Measurements from ENCODE around the gene HPSE2. TPM values are rescaled to one million over a fixed set of nuclear protein-coding genes. Genes with fewer than 3 reads are reported as not detected.
A peak's percentile ranks its signal among the peaks of the same experiment; 100 is the strongest.

Gene HPSE2
- total and polyA plus RNA-seq, 2 of the 8 experiments (the other 6 are each of a cell fraction or from before 2014, with no cell fraction given) = 0.41 to 0.58 TPM

- no peaks in the 10 kb centered on the region for H3K79me2 ChIP-seq (ENCODE audit: control insufficient read depth in 1 of 2, insufficient read depth in 2 of 2, low read length in 2 of 2)
- no peak overlapping the region for H2BK12ac ChIP-seq (ENCODE audit: low read depth, low read length)
- no peak overlapping the region for H3K4me3 ChIP-seq (ENCODE audit: extremely low read depth in 1 of 4, insufficient read depth in 2 of 4, low read depth in 3 of 4, low read length in 4 of 4)
- H4K91ac ChIP-seq (replicated peaks; ENCODE audit: insufficient read length, low read length) = no peak overlapping the region
- no peaks in the 10 kb centered on the region for H3K27me3 ChIP-seq (replicated peaks in 1 of 4; ENCODE audit: control insufficient read depth in 3 of 4, extremely low read depth in 1 of 4, insufficient read depth in 3 of 4, low read length in 3 of 4)
- no peaks in the 10 kb centered on the region for H3K36me3 ChIP-seq (ENCODE audit: control insufficient read depth in 2 of 4, insufficient read depth in 4 of 4, low read length in 3 of 4)
- no peak overlapping the region for H2BK15ac ChIP-seq (ENCODE audit: low read length)
- no peak overlapping the region for H2BK120ac ChIP-seq (replicated peaks; ENCODE audit: low read depth, low read length)
- H3K23me2 ChIP-seq (ENCODE audit: low read depth, low read length) = no peaks in the 10 kb centered on the region
- H3K56ac ChIP-seq (replicated peaks; ENCODE audit: insufficient read length, low read depth, low read length) = no peak overlapping the region
- H4K8ac ChIP-seq (ENCODE audit: extremely low read depth, insufficient read depth, low read length) = no peak overlapping the region
- H3K14ac ChIP-seq (ENCODE audit: insufficient read length) = no peak overlapping the region
- no peak overlapping the region for H4K5ac ChIP-seq (ENCODE audit: insufficient read length, low read depth, low read length)
- no peak overlapping the region for H2AFZ ChIP-seq (ENCODE audit: low read length)
- DNase-seq (ENCODE audit: low read depth in 1 of 2, low spot score in 2 of 2) (no peak), FAIRE-seq (peak; percentile 7)
- POLR2A ChIA-PET (ENCODE audit: partially characterized antibody) = no interaction called here
- no peak overlapping the region for H2AK5ac ChIP-seq (ENCODE audit: low read depth, low read length)
- no peak overlapping the region for H3K9ac ChIP-seq (replicated peaks in 1 of 4; ENCODE audit: extremely low read depth in 1 of 4, low read depth in 3 of 4, low read length in 3 of 4)
- no peak overlapping the region for H2BK20ac ChIP-seq (ENCODE audit: low read length)
- no peak overlapping the region for H3K23ac ChIP-seq (ENCODE audit: insufficient read length)
- no peaks in the 10 kb centered on the region for H3K9me3 ChIP-seq (ENCODE audit: insufficient read depth in 2 of 2, low read depth in 1 of 2, low read length in 1 of 2)
- no peaks in the 10 kb centered on the region for H4K20me1 ChIP-seq (replicated peaks in 1 of 2; ENCODE audit: control insufficient read depth in 1 of 2, insufficient read depth in 2 of 2, low read length in 2 of 2)
- no peaks in the 10 kb centered on the region for H3K4me1 ChIP-seq (replicated peaks in 1 of 4; ENCODE audit: control insufficient read depth in 3 of 4, insufficient read depth in 4 of 4, low read length in 3 of 4)
- TF ChIP-seq KDM1A (IDR thresholded peaks at IDR 0.05; ENCODE audit: borderline replicate concordance, low read length) (no peak), MAX (IDR thresholded peaks at IDR 0.05) (no peak), EP300 (IDR thresholded peaks at IDR 0.05; ENCODE audit: borderline replicate concordance in 1 of 2, low read depth in 2 of 2, low read length in 2 of 2) (no peak), RAD21 (IDR thresholded peaks at IDR 0.05 in 1 of 2, conservative IDR thresholded peaks at IDR 0.05 in 1 of 2; ENCODE audit: low read depth in 2 of 2, low read length in 2 of 2) (peak; percentile 68 to 69), TEAD4 (IDR thresholded peaks at IDR 0.05; ENCODE audit: low read depth, low read length) (0 out of 2 replicates have a peak, but pooled peaks have one; percentile 6), CTCF (IDR thresholded peaks at IDR 0.05; ENCODE audit: control extremely low read depth in 1 of 3, insufficient read depth in 1 of 3, low read depth in 1 of 3, low read length in 3 of 3) (peak in 2 of 3 experiments; percentile 38 to 54; a peak in 2 of 4 replicates), NANOG (IDR thresholded peaks at IDR 0.05; ENCODE audit: insufficient read depth, low read depth, low read length, poor library complexity, severe bottlenecking) (no peak)
- CTCF ChIA-PET (ENCODE audit: partially characterized antibody) = interaction anchor here (0.8 to 1.5 kb wide), 3 partner anchors 30 to 251 kb away, joined by 4 read pairs; no protein-coding TSS in a partner anchor
- H3K79me1 ChIP-seq (ENCODE audit: low read depth, low read length) = no peaks in the 10 kb centered on the region
- no peak overlapping the region for H3K27ac ChIP-seq (ENCODE audit: low read depth, low read length)
- no peak overlapping the region for H2BK5ac ChIP-seq (ENCODE audit: low read depth, low read length)
- no peak overlapping the region for H3K18ac ChIP-seq (ENCODE audit: extremely low read depth, low read length)
- H3K4me2 ChIP-seq (ENCODE audit: insufficient read depth in 1 of 2, low read depth in 2 of 2, low read length in 2 of 2) = no peak overlapping the region
- no peak overlapping the region for H3K4ac ChIP-seq (replicated peaks; ENCODE audit: insufficient read length, low read depth, low read length)
Measured at GRCh38 chr10:98790817-98791216, 444.8 kb downstream of the HPSE2 start.

All from H1 (cell line).